Caco-2 (cell line): ENCODE measurements around the gene NDUFS3. TPM values are rescaled to one million over a fixed set of nuclear protein-coding genes. Genes with fewer than 3 reads are reported as not detected.

ENCODE experiments used
- BruUV-seq: library from RNA; stranded (reverse); fragments of 400-500 nt; replicated peaks from 2 replicates; lab custom pipeline; 2021; lab: Mats Ljungman, UMichigan
- CTCF ChIA-PET: fragments of 300-600 bp; sonication (Branson Sonifier 250); formaldehyde crosslinking; loops from one replicate; lab custom pipeline; 2022; ENCODE audit warnings: antibody characterized with exemption; lab: Charles Lee
- POLR2A ChIA-PET: fragments of 300-600 bp; sonication (Branson Sonifier 250); formaldehyde crosslinking; loops from one replicate; lab custom pipeline; 2022; ENCODE audit warnings: antibody characterized with exemption; lab: Charles Lee
- DNase-seq, 2 experiments: peaks; one replicate each; pipeline versions ENCODE4 v3.0.0 to v3.0.0-alpha.2; 2020 to 2022
- H3K27me3 ChIP-seq: replicated peaks from 2 replicates; pipeline ENCODE4 v1.6.0; 2011; ENCODE audit warnings: low read length; ENCODE audit not compliant: control insufficient read depth, insufficient read depth
- H3K36me3 ChIP-seq: 2 replicates; pipeline ENCODE4 v1.5.1; 2011; ENCODE audit warnings: low read length; ENCODE audit not compliant: control insufficient read depth, insufficient read depth
- H3K4me1 ChIP-seq: fragments of 250-450 bp; sonication (Bioruptor Pico); 2 replicates; pipeline ENCODE4 v1.5.1; 2020; ENCODE audit warnings: mild to moderate bottlenecking
- H3K4me3 ChIP-seq: 2 replicates; pipeline ENCODE4 v1.5.1; 2011; ENCODE audit warnings: low read depth, mild to moderate bottlenecking, control low read depth, low read length
- H3K9me3 ChIP-seq: fragments of 250-450 bp; sonication (Bioruptor Pico); 2 replicates; pipeline ENCODE4 v1.5.1; 2020; ENCODE audit warnings: mild to moderate bottlenecking, moderate library complexity
- H3K27ac Mint-ChIP-seq: one replicate; pipeline ENCODE4 v1.8.0; 2022; ENCODE audit warnings: mixed read lengths; ENCODE audit not compliant: unreplicated experiment
- H3K27me3 Mint-ChIP-seq: one replicate; pipeline ENCODE4 v1.8.0; 2022; ENCODE audit warnings: mixed read lengths; ENCODE audit not compliant: insufficient read depth, unreplicated experiment
- H3K36me3 Mint-ChIP-seq: one replicate; pipeline ENCODE4 v1.8.0; 2022; ENCODE audit warnings: mild to moderate bottlenecking, mixed read lengths; ENCODE audit not compliant: insufficient read depth, unreplicated experiment
- H3K4me1 Mint-ChIP-seq: one replicate; pipeline ENCODE4 v1.8.0; 2022; ENCODE audit warnings: low read depth, mixed read lengths; ENCODE audit not compliant: unreplicated experiment
- H3K4me3 Mint-ChIP-seq: one replicate; pipeline ENCODE4 v1.8.0; 2022; ENCODE audit warnings: mild to moderate bottlenecking, moderate library complexity, mixed read lengths; ENCODE audit not compliant: unreplicated experiment
- H3K9me3 Mint-ChIP-seq: one replicate; pipeline ENCODE4 v1.8.0; 2022; ENCODE audit warnings: mixed read lengths; ENCODE audit not compliant: unreplicated experiment
- CTCF ChIP-seq, 2 experiments: fragments of 200-600 bp in 1 of 2; IDR thresholded peaks; 1 replicate in 1 of 2; 2 replicates in 1 of 2; pipeline versions ENCODE4 v1.5.1 to v1.8.0; 2011 to 2022; ENCODE audit warnings: antibody characterized with exemption in 1 of 2, control low read depth in 1 of 2, inconsistent platforms in 1 of 2, low read depth in 1 of 2, low read length in 1 of 2, mild to moderate bottlenecking in 1 of 2, moderate library complexity in 1 of 2; ENCODE audit not compliant: insufficient read depth in 1 of 2, severe bottlenecking in 1 of 2, unreplicated experiment in 1 of 2
- intact Hi-C: fragments of 100-400 bp; cut with micrococcal nuclease; formaldehyde crosslinking; loops from one replicate; pipeline ENCODE4 v1.10.0; 2022; ENCODE audit not compliant: unreplicated experiment
- total RNA-seq: library from RNA; stranded (reverse); gene quantifications from 2 replicates; pipeline ENCODE4 v1.2.3, GENCODE V29; 2022

Gene NDUFS3
- total RNA-seq, 1 experiment from 2014 or later, result 185 TPM

DNA sequence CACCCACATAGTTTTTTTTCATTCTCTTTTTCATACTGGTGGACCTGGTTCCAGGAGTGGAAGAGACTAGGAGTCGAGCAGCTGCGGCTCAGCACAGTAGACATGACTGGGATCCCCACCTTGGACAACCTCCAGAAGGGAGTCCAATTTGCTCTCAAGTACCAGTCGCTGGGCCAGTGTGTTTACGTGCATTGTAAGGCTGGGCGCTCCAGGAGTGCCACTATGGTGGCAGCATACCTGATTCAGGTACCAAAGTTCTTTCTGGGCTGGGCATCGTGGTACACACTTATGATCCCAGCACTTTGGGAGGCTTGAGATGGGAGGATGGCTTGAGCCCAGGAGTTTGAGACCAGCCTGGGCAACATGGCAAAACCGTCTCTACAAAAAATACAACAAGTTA lies 9.2 kb upstream of the NDUFS3 start:
- POLR2A ChIA-PET, result no interaction called here
- Histone ChIP-seq H3K36me3 (peaks cover 2% of the 10 kb centered on the region), H3K4me3 (no peak overlapping the region), H3K27me3 (no peaks in the 10 kb centered on the region), H3K9me3 (no peaks in the 10 kb centered on the region), H3K4me1 (no peaks in the 10 kb centered on the region; the same call in 1 of the 2 replicates)
- Mint-ChIP-seq H3K4me3 (no peak overlapping the region), H3K27ac (no peak overlapping the region), H3K4me1 (no peaks in the 10 kb centered on the region), H3K27me3 (no peaks in the 10 kb centered on the region), H3K36me3 (peaks cover 64% of the 10 kb centered on the region), H3K9me3 (no peaks in the 10 kb centered on the region)
- no peak for TF ChIP-seq CTCF (IDR thresholded peaks at IDR 0.05; ENCODE audit: insufficient read depth in 1 of 2, low read depth in 1 of 2, low read length in 1 of 2, severe bottlenecking in 1 of 2, unreplicated experiment in 1 of 2)
- intact Hi-C loops, result no loop called here
- no TSS peak for BruUV-seq
- DNase-seq, result no peak
- CTCF ChIA-PET, result no interaction called here

- H3K9me3 ChIP-seq, result no peaks in the 10 kb centered on the region
- no peak overlapping the region for H3K4me3 ChIP-seq
- H3K27ac Mint-ChIP-seq, result no peak overlapping the region
- TF ChIP-seq CTCF (IDR thresholded peaks at IDR 0.05; ENCODE audit: insufficient read depth in 1 of 2, low read depth in 1 of 2, low read length in 1 of 2, severe bottlenecking in 1 of 2, unreplicated experiment in 1 of 2), result no peak
- no peak for DNase-seq
- H3K36me3 Mint-ChIP-seq, result peaks cover 64% of the 10 kb centered on the region
- no peaks in the 10 kb centered on the region for H3K9me3 Mint-ChIP-seq
- no peaks in the 10 kb centered on the region for H3K4me1 Mint-ChIP-seq
- CTCF ChIA-PET, result no interaction called here
- intact Hi-C loops, result no loop called here
- no peaks in the 10 kb centered on the region for H3K4me1 ChIP-seq
- no TSS peak for BruUV-seq
- H3K27me3 Mint-ChIP-seq, result no peaks in the 10 kb centered on the region
- no peaks in the 10 kb centered on the region for H3K27me3 ChIP-seq
- peaks cover 2% of the 10 kb centered on the region for H3K36me3 ChIP-seq
- H3K4me3 Mint-ChIP-seq, result no peak overlapping the region
- POLR2A ChIA-PET, result no interaction called here
Measured at GRCh38 chr11:47570651-47571356, 8.1 kb upstream of the NDUFS3 start.

DNA sequence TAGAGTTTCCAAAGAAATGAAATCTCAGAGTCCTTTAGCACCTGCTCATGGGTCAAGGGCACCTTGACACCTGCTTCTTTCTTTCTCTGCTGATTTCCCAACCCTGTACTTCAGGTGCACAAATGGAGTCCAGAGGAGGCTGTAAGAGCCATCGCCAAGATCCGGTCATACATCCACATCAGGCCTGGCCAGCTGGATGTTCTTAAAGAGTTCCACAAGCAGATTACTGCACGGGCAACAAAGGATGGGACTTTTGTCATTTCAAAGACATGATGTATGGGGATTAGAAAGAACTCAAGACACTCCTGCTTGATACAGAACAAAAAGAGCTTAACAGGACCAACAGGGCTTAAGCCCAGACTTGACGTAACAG lies 7.5 kb upstream of the NDUFS3 start:
- TF ChIP-seq CTCF (IDR thresholded peaks at IDR 0.05; ENCODE audit: insufficient read depth in 1 of 2, low read depth in 1 of 2, low read length in 1 of 2, severe bottlenecking in 1 of 2, unreplicated experiment in 1 of 2), result no peak
- H3K27ac Mint-ChIP-seq, result no peak overlapping the region
- H3K4me3 Mint-ChIP-seq, result no peak overlapping the region
- ChIA-PET POLR2A (interaction anchor here (0.6 kb wide), 1 partner anchor 110 kb away, joined by 3 read pairs; no protein-coding TSS in a partner anchor), CTCF (no interaction called here)
- H3K4me1 Mint-ChIP-seq, result no peaks in the 10 kb centered on the region
- H3K9me3 Mint-ChIP-seq, result no peaks in the 10 kb centered on the region
- H3K27me3 Mint-ChIP-seq, result no peaks in the 10 kb centered on the region
- intact Hi-C loops, result no loop called here
- H3K4me3 ChIP-seq, result no peak overlapping the region
- H3K36me3 ChIP-seq, result peaks cover 2% of the 10 kb centered on the region
- H3K9me3 ChIP-seq, result no peaks in the 10 kb centered on the region
- H3K4me1 ChIP-seq, result no peaks in the 10 kb centered on the region
- H3K27me3 ChIP-seq, result no peaks in the 10 kb centered on the region
- no peak for DNase-seq
- BruUV-seq, result no TSS peak
- peaks cover 64% of the 10 kb centered on the region for H3K36me3 Mint-ChIP-seq
